Suprapubic skin (tissue), 3 donors: Measurements from ENCODE around the gene NANOGP8.

Source experiments
- CTCF ChIP-seq, 2 donors: fragments of 200-600 bp in 1 of 2; fragments of 450-650 bp in 1 of 2; sonication (generic) in 1 of 2; IDR thresholded peaks; one replicate each; pipeline ENCODE4 v1.5.1; 2016 to 2019; ENCODE audit warnings: antibody characterized with exemption in 2 of 2, mild to moderate bottlenecking in 1 of 2, moderate library complexity in 1 of 2
- POLR2A ChIP-seq, 2 donors: fragments of 450-650 bp; IDR thresholded peaks; one replicate each; pipeline ENCODE4 v1.6.1; 2017; ENCODE audit warnings: antibody characterized with exemption in 2 of 2, mild to moderate bottlenecking in 2 of 2, moderate library complexity in 2 of 2

GRCh38 chr15:35043373-35044095 lies 41.6 kb downstream of the NANOGP8 start:
- TF ChIP-seq POLR2A (IDR thresholded peaks at IDR 0.05) (no peak), CTCF (IDR thresholded peaks at IDR 0.05) (no peak)
